K562 (cell line): ENCODE data around the gene MSH3. TPM values are rescaled to one million over a fixed set of nuclear protein-coding genes. Genes with fewer than 3 reads are reported as not detected.
A peak's percentile ranks its signal among the peaks of the same experiment; 100 is the strongest.

Experiments
- ATAC-seq: fragments of 200-7000 bp; cut with Tn5 transposase; 3 replicates; pipeline ENCODE4 v1.9.1; 2020; ENCODE audit warnings: moderate library complexity
- BruUV-seq: library from RNA; stranded (reverse); fragments of 400-500 nt; replicated peaks from 2 replicates; lab custom pipeline; 2021; lab: Mats Ljungman, UMichigan
- CTCF ChIA-PET: fragments of 300-600 bp; formaldehyde crosslinking; extraction: SDS; loops from one replicate; lab custom pipeline; 2021; ENCODE audit warnings: low intra/inter-chr PET ratio; lab: Yijun Ruan, JAX
- POLR2A ChIA-PET: fragments of 300-600, 350-650 bp; sonication (Branson Sonifier 250); formaldehyde crosslinking; extraction: SDS; loops from one replicate; lab custom pipeline; 2021; ENCODE audit warnings: antibody characterized with exemption, inconsistent platforms; lab: Yijun Ruan, JAX
- DNase-seq, 4 experiments: peaks; one replicate each; pipeline versions ENCODE4 v3.0.0 to v3.0.0-alpha.2; 2011 to 2018; ENCODE audit warnings: low spot score in 3 of 4, mixed read lengths in 3 of 4; ENCODE audit errors: extremely low read depth in 1 of 4
- FAIRE-seq: peaks from 2 replicates; lab custom pipeline; 2011; peaks lifted over from hg19 to GRCh38; lab: Jason Lieb, UNC
- H2AFZ ChIP-seq: 2 replicates; pipeline ENCODE4 v1.6.0; 2011; ENCODE audit warnings: low read depth, low read length, control low read depth, inconsistent platforms
- H3K27ac ChIP-seq: fragments of 200-600 bp; 3 replicates; pipeline ENCODE4 v1.8.0; 2011; ENCODE audit warnings: low read depth, mild to moderate bottlenecking, control low read depth, inconsistent platforms, low read length, moderate library complexity, mixed read lengths; ENCODE audit errors: extremely low read depth
- H3K27me3 ChIP-seq, 2 experiments: fragments of 300-600 bp in 1 of 2; 2 replicates in 1 of 2; 3 replicates in 1 of 2; pipeline versions ENCODE4 v1.6.0 to v1.8.0; 2011; ENCODE audit warnings: inconsistent platforms in 2 of 2, low read length in 2 of 2, mild to moderate bottlenecking in 1 of 2, mixed read lengths in 1 of 2, moderate library complexity in 1 of 2; ENCODE audit not compliant: control insufficient read depth in 2 of 2, insufficient read depth in 2 of 2
- H3K36me3 ChIP-seq: fragments of 300-600 bp; 3 replicates; pipeline ENCODE4 v1.8.0; 2011; ENCODE audit warnings: mild to moderate bottlenecking, low read length, inconsistent platforms; ENCODE audit not compliant: control insufficient read depth, insufficient read depth
- H3K4me1 ChIP-seq, 2 experiments: fragments of 200-600 bp in 1 of 2; replicated peaks in 1 of 2; 2 replicates in 1 of 2; 3 replicates in 1 of 2; pipeline versions ENCODE4 v1.5.1 to v1.8.0; 2011; ENCODE audit warnings: inconsistent platforms in 2 of 2, low read length in 2 of 2, mild to moderate bottlenecking in 1 of 2, mixed read lengths in 1 of 2, moderate library complexity in 1 of 2; ENCODE audit not compliant: control insufficient read depth in 2 of 2, insufficient read depth in 2 of 2
- H3K4me2 ChIP-seq: 2 replicates; pipeline ENCODE4 v1.6.1; 2011; ENCODE audit warnings: low read length, control low read depth, inconsistent platforms, mixed read lengths; ENCODE audit not compliant: insufficient read depth
- H3K4me3 ChIP-seq: fragments of 200-600 bp; sonication (generic), shearing (Covaris generic); 2 replicates; pipeline ENCODE4 v1.5.1; 2016; ENCODE audit warnings: control low read depth, inconsistent platforms
- H3K79me2 ChIP-seq: fragments of 200-600 bp; 3 replicates; pipeline ENCODE4 v1.8.0; 2011; ENCODE audit warnings: low read length, inconsistent platforms; ENCODE audit not compliant: control insufficient read depth, insufficient read depth
- H3K9ac ChIP-seq, 2 experiments: 2 replicates each; pipeline versions ENCODE4 v1.6.0 to v1.6.1; 2011; ENCODE audit warnings: low read depth in 2 of 2, low read length in 2 of 2, control low read depth in 1 of 2, inconsistent platforms in 1 of 2, mild to moderate bottlenecking in 1 of 2, mixed read lengths in 1 of 2; ENCODE audit not compliant: insufficient read depth in 1 of 2
- H3K9me1 ChIP-seq: one replicate; pipeline ENCODE4 v1.6.0; 2011; ENCODE audit warnings: inconsistent platforms, mild to moderate bottlenecking, low read length, moderate library complexity; ENCODE audit not compliant: control insufficient read depth, insufficient read depth
- H3K9me3 ChIP-seq: replicated peaks from 2 replicates; pipeline ENCODE4 v1.5.1; 2011; ENCODE audit warnings: low read depth, low read length, inconsistent platforms; ENCODE audit not compliant: control insufficient read depth, insufficient read depth
- H4K20me1 ChIP-seq: replicated peaks from 2 replicates; pipeline ENCODE4 v1.6.1; 2011; ENCODE audit warnings: low read length, inconsistent platforms, mixed read lengths; ENCODE audit not compliant: control insufficient read depth, insufficient read depth
- EGR1 ChIP-seq: fragments of 450-650 bp; conservative IDR thresholded peaks from 2 replicates; pipeline ENCODE4 v1.6.1; 2017; ENCODE audit warnings: mild to moderate bottlenecking
- ETV5 ChIP-seq: sonication (generic); formaldehyde crosslinking; IDR thresholded peaks from 2 replicates; pipeline ENCODE4 v1.4.0; 2020; ENCODE audit warnings: low read depth, mild to moderate bottlenecking, missing genetic modification reagents
- ZNF253 ChIP-seq: fragments of 250-450 bp; sonication (Bioruptor Pico); conservative IDR thresholded peaks from 2 replicates; pipeline ENCODE4 v1.6.1; 2021; ENCODE audit warnings: mild to moderate bottlenecking
- ZNF407 ChIP-seq: fragments of 450-650 bp; IDR thresholded peaks from 2 replicates; pipeline ENCODE4 v1.6.1; 2016; ENCODE audit warnings: low read depth
- ZNF655 ChIP-seq: fragments of 250-450 bp; sonication (Bioruptor Pico); IDR thresholded peaks from 2 replicates; pipeline ENCODE4 v1.5.0; 2021
- WGBS: fragments of 100-300 bp; shearing (Covaris generic); methylation state at CpG from one replicate; pipeline ENCODE4 v1.1.6; 2016; ENCODE audit warnings: low coverage, mixed read lengths; ENCODE audit not compliant: insufficient coverage; ENCODE audit errors: missing lambda C conversion rate; 5-methylcytosine and 5-hydroxymethylcytosine counted together
- in situ Hi-C: fragments of 300-500 bp; cut with MboI; formaldehyde crosslinking; loops from 4 replicates; pipeline ENCODE4 v1.15.0; 2018; ENCODE audit warnings: inconsistent platforms, mixed read lengths
- intact Hi-C: fragments of 100-400 bp; cut with micrococcal nuclease; formaldehyde crosslinking; loops from 2 replicates; pipeline ENCODE4 v1.14.2; 2022
- polyA plus RNA-seq, 8 experiments: library from polyadenylated mRNA; depleted of rRNA in 4 of 8; stranded (reverse) in 5 of 8; unstranded in 3 of 8; fragments of >200 nt; fragmentation: Nextera tagmentation in 2 of 8; fragmentation: Illumina TruSeq in 1 of 8; extraction: Ambion mirVana in 2 of 8; extraction: Trizol in 1 of 8; gene quantifications; 2 replicates each; pipeline versions ENCODE4 v1.2.1 to v1.2.3, GENCODE V29; 2011 to 2014; ENCODE audit warnings: inconsistent platforms in 1 of 8, missing spikeins in 1 of 8
- total RNA-seq, 7 experiments: library from RNA; depleted of rRNA in 6 of 7; stranded (reverse); fragments of >200 nt in 6 of 7; fragmentation: Illumina TruSeq in 2 of 7; extraction: Trizol in 2 of 7; gene quantifications; 2 replicates each; pipeline versions ENCODE4 v1.2.1 to v1.2.3, GENCODE V29; 2011 to 2021; ENCODE audit warnings: low replicate concordance in 1 of 7

Gene MSH3
- total and polyA plus RNA-seq, 9 of the 15 experiments (the other 6 are each of a cell fraction or from before 2014, with no cell fraction given) = 3.9 to 17.2 (median 13.2) TPM

GRCh38 chr5:80864706-80865435 is 210.4 kb downstream of the MSH3 start:
- in situ Hi-C loops (no loop called here), intact Hi-C loops (no loop called here)
- H3K9me3 ChIP-seq = no peaks in the 10 kb centered on the region
- H3K27ac ChIP-seq = no peak overlapping the region
- no TSS peak for BruUV-seq
- H3K9me1 ChIP-seq = no peaks in the 10 kb centered on the region
- no peaks in the 10 kb centered on the region for H3K79me2 ChIP-seq
- H3K9ac ChIP-seq = no peak overlapping the region
- no peak overlapping the region for H3K4me2 ChIP-seq
- no peaks in the 10 kb centered on the region; a peak in 1 of 5 replicates for H3K4me1 ChIP-seq
- H3K27me3 ChIP-seq = no peaks in the 10 kb centered on the region
- TF ChIP-seq ZNF253 (CRISPR knock-in tag) = no peak
- TF ChIP-seq EGR1 = peak; percentile 34
- H3K36me3 ChIP-seq = peaks cover 2% of the 10 kb centered on the region; the same call in 1 of the 3 replicates
- CTCF ChIA-PET = no interaction called here
- FAIRE-seq (no peak), DNase-seq (no peak), ATAC-seq (no peak)
- no peaks in the 10 kb centered on the region for H4K20me1 ChIP-seq
- 58% methylated on average over 3 of the region's 3 CpGs for WGBS
- no peak overlapping the region for H2AFZ ChIP-seq
- H3K4me3 ChIP-seq = no peak overlapping the region
- POLR2A ChIA-PET = interaction anchor here (0.7 kb wide), 1 partner anchor 9 kb away, joined by 4 read pairs; no protein-coding TSS in a partner anchor

GRCh38 chr5:80865551-80865950 is 211.1 kb downstream of the MSH3 start:
- Histone ChIP-seq H3K79me2 (no peaks in the 10 kb centered on the region), H3K27ac (no peak overlapping the region), H3K9me1 (no peaks in the 10 kb centered on the region), H3K9me3 (no peaks in the 10 kb centered on the region), H3K27me3 (no peaks in the 10 kb centered on the region), H3K4me1 (peaks cover 0 to 3% of the 10 kb centered on the region in 2 experiments; a peak in 1 of 5 replicates), H3K36me3 (peaks cover 2% of the 10 kb centered on the region; the same call in 1 of the 3 replicates), H3K4me2 (no peak overlapping the region), H4K20me1 (no peaks in the 10 kb centered on the region), H3K4me3 (no peak overlapping the region), H3K9ac (no peak overlapping the region), H2AFZ (no peak overlapping the region)
- in situ Hi-C loops (no loop called here), intact Hi-C loops (no loop called here)
- WGBS = 93% methylated on average over 2 of the region's 2 CpGs
- ChIA-PET POLR2A (interaction anchor here (0.7 kb wide), 1 partner anchor 606 kb away, joined by 3 read pairs; no protein-coding TSS in a partner anchor), CTCF (no interaction called here)
- no peak for DNase-seq
- no peak for FAIRE-seq
- no TSS peak for BruUV-seq
- ATAC-seq = no peak
- TF ChIP-seq ZNF655 (CRISPR knock-in tag) = no peak
- no peak for TF ChIP-seq ETV5 (CRISPR knock-in tag)
- TF ChIP-seq ZNF407 = no peak
